Mesothelial cell of epicardium (in vitro differentiated cells): ENCODE results near the gene CDK7. TPM values are rescaled to one million over a fixed set of nuclear protein-coding genes. Genes with fewer than 3 reads are reported as not detected.
A peak's percentile ranks its signal among the peaks of the same experiment; 100 is the strongest.

Experiments
- DNase-seq, 2 experiments: peaks; one replicate each; pipeline ENCODE4 v3.0.0; 2021; ENCODE audit warnings: low spot score in 2 of 2; ENCODE audit not compliant: unreplicated experiment in 2 of 2
- H3K27ac Mint-ChIP-seq: 2 replicates; pipeline ENCODE4 v1.8.0; 2021; ENCODE audit warnings: mixed read lengths
- H3K27me3 Mint-ChIP-seq: 2 replicates; pipeline ENCODE4 v1.8.0; 2021; ENCODE audit warnings: low read depth, mixed read lengths
- H3K36me3 Mint-ChIP-seq: 2 replicates; pipeline ENCODE4 v1.8.0; 2021; ENCODE audit warnings: mixed read lengths
- H3K4me1 Mint-ChIP-seq: 2 replicates; pipeline ENCODE4 v1.8.0; 2021; ENCODE audit warnings: mixed read lengths
- H3K4me3 Mint-ChIP-seq: 2 replicates; pipeline ENCODE4 v1.8.0; 2021; ENCODE audit warnings: mild to moderate bottlenecking, moderate library complexity, mixed read lengths
- H3K9me3 Mint-ChIP-seq: 2 replicates; pipeline ENCODE4 v1.8.0; 2021; ENCODE audit warnings: mixed read lengths
- CTCF ChIP-seq: fragments of 200-600 bp; sonication (generic); IDR thresholded peaks from one replicate; pipeline ENCODE4 v1.5.0; 2021; ENCODE audit warnings: antibody characterized with exemption; ENCODE audit not compliant: unreplicated experiment
- total RNA-seq: library from RNA; stranded (reverse); gene quantifications from 3 replicates; pipeline ENCODE4 v1.2.1, GENCODE V29; 2021

Gene CDK7
- total RNA-seq: 25.1 to 26.5 TPM (median 26.4 TPM) in 3 replicates

- Mint-ChIP-seq H3K36me3 (peaks cover 12% of the 10 kb centered on the region), H3K4me3 (peak within 1 kb of the TSS; percentile 99), H3K9me3 (no peaks in the 10 kb centered on the region), H3K4me1 (peaks cover 22% of the 10 kb centered on the region), H3K27me3 (no peaks in the 10 kb centered on the region), H3K27ac (peak within 1 kb of the TSS; percentile 97)
- peak; percentile 81 to 89 for DNase-seq
- no peak for TF ChIP-seq CTCF
These were observed at the start of gene CDK7 for GRCh38 chr5:69234457-69235268. Gene CDK7, plus strand, starts transcription at chr5:69234886. Its CDS starts 90 bp downstream, at chr5:69234976.

- no peak for DNase-seq
- peaks cover 15% of the 10 kb centered on the region for H3K4me1 Mint-ChIP-seq
- H3K4me3 Mint-ChIP-seq: peak overlapping the region; percentile 55
- H3K36me3 Mint-ChIP-seq: peaks cover 2% of the 10 kb centered on the region
- H3K27me3 Mint-ChIP-seq: no peaks in the 10 kb centered on the region
- no peak for TF ChIP-seq CTCF
- no peaks in the 10 kb centered on the region for H3K9me3 Mint-ChIP-seq
- H3K27ac Mint-ChIP-seq: no peak overlapping the region
These were observed 47.3 kb upstream of the CDK7 start for GRCh38 chr5:69187342-69187741.

GRCh38 chr5:69188811-69189161 is 45.9 kb upstream of the CDK7 start:
- Mint-ChIP-seq H3K36me3 (peaks cover 2% of the 10 kb centered on the region), H3K4me3 (peak overlapping the region; percentile 95), H3K4me1 (peaks cover 15% of the 10 kb centered on the region), H3K27me3 (no peaks in the 10 kb centered on the region), H3K9me3 (no peaks in the 10 kb centered on the region), H3K27ac (peak overlapping the region; percentile 99)
- no peak for DNase-seq
- TF ChIP-seq CTCF: no peak

GRCh38 chr5:69189162-69190086 is 45.3 kb upstream of the CDK7 start, which contains the start of gene CENPH:
Gene CENPH, plus strand, starts transcription at chr5:69189583. Its CDS starts 52 bp downstream, at chr5:69189635.
- no peaks in the 10 kb centered on the region for H3K9me3 Mint-ChIP-seq
- peak within 1 kb of the TSS; percentile 99 for H3K27ac Mint-ChIP-seq
- no peaks in the 10 kb centered on the region for H3K27me3 Mint-ChIP-seq
- H3K4me3 Mint-ChIP-seq: peak within 1 kb of the TSS; percentile 95
- H3K36me3 Mint-ChIP-seq: peaks cover 2% of the 10 kb centered on the region
- DNase-seq: peak; percentile 82 to 95
- peaks cover 15% of the 10 kb centered on the region for H3K4me1 Mint-ChIP-seq
- no peak for TF ChIP-seq CTCF

GRCh38 chr5:69202497-69202896 is 32.2 kb upstream of the CDK7 start:
- Mint-ChIP-seq H3K27me3 (no peaks in the 10 kb centered on the region), H3K4me1 (no peaks in the 10 kb centered on the region), H3K27ac (no peak overlapping the region), H3K4me3 (no peak overlapping the region), H3K36me3 (no peaks in the 10 kb centered on the region), H3K9me3 (no peaks in the 10 kb centered on the region)
- no peak for TF ChIP-seq CTCF
- DNase-seq: no peak
